SHP77 treated with DMSO at 0.1 percent for 48 hours (cell line): ENCODE results near the gene PRMT1.

ENCODE experiments used
- DNase-seq: peaks from one replicate; lab custom pipeline; 2025; lab: John Stamatoyannopoulos, UW

Gene PRMT1

DNA sequence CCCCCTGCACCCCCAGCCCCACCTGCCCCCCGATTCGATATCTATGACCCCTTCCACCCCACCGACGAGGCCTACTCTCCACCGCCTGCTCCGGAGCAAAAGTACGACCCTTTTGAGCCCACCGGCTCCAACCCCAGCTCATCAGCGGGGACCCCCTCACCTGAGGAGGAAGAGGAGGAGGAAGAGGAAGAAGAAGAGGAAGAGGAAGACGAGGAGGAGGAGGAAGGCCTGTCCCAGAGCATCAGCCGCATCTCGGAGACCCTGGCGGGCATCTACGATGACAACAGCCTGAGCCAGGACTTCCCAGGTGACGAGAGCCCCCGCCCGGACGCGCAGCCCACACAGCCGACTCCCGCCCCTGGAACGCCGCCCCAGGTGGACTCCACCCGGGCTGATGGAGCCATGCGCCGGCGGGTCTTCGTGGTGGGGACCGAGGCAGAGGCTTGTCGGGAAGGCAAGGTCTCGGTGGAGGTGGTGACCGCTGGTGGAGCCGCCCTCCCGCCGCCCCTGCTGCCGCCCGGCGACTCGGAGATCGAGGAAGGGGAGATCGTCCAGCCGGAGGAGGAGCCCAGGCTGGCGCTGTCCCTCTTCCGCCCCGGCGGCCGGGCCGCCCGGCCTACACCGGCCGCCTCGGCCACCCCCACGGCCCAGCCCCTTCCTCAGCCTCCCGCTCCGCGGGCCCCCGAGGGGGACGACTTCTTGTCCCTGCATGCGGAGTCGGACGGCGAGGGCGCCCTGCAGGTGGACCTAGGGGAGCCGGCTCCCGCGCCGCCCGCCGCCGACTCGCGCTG, 25.8 kb upstream of the PRMT1 start:
- DNase-seq, result no peak

DNA sequence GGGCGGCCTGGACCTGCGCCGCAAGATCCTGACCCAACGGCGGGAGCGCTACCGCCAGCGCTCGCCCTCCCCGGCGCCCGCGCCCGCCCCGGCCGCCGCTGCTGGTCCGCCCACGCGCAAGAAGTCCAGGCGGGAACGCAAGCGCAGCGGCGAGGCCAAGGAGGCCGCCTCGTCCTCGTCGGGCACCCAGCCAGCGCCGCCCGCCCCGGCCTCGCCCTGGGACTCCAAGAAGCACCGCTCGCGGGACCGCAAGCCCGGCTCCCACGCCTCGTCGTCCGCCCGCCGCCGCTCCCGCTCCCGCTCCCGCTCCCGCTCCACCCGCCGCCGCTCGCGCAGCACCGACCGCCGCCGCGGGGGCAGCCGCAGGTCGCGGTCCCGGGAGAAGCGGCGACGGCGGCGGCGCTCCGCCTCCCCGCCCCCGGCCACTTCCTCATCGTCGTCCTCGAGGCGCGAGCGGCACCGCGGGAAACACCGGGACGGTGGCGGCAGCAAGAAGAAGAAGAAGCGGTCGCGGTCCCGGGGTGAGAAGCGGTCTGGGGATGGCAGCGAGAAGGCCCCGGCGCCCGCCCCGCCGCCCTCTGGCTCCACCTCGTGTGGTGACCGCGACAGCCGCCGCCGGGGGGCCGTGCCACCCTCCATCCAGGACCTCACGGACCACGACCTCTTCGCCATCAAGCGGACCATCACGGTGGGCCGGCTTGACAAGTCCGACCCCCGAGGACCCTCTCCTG, 25.1 kb upstream of the PRMT1 start:
- DNase-seq, result no peak

DNA sequence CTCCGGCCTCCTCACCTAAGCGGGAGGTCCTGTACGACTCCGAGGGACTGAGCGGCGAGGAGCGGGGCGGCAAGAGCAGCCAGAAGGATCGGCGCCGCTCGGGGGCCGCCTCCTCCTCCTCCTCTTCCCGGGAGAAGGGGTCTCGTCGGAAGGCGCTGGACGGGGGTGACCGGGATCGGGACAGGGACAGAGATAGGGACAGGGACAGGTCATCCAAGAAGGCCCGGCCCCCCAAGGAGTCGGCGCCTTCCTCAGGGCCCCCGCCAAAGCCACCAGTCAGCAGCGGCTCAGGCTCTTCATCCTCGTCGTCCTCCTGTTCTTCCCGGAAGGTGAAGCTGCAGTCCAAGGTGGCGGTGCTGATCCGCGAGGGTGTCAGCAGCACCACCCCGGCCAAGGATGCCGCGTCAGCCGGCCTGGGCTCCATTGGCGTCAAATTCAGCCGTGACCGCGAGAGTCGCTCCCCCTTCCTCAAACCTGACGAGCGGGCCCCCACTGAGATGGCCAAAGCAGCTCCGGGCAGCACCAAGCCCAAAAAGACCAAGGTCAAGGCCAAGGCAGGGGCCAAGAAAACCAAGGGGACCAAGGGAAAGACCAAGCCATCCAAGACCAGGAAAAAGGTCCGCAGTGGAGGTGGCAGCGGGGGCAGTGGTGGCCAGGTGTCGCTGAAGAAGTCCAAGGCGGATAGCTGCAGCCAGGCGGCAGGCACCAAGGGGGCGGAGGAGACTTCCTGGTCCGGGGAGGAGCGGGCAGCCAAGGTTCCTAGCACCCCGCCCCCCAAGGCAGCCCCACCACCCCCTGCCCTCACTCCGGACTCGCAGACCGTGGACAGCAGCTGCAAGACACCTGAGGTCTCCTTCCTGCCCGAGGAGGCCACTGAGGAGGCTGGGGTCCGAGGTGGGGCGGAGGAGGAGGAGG, 24.3 kb upstream of the PRMT1 start:
- DNase-seq, result no peak

DNA sequence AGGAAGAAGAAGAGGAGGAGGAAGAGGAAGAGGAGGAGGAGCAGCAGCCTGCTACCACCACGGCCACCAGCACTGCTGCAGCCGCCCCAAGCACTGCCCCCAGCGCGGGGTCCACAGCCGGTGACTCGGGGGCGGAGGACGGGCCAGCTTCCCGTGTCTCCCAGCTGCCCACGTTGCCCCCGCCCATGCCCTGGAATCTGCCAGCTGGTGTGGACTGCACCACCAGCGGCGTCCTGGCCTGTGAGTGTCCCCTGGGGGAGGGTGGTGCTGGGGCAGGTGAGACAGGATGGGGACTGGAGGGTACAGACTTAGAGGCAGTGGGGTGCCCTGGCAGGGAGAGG, 23.6 kb upstream of the PRMT1 start:
- DNase-seq, result no peak

DNA sequence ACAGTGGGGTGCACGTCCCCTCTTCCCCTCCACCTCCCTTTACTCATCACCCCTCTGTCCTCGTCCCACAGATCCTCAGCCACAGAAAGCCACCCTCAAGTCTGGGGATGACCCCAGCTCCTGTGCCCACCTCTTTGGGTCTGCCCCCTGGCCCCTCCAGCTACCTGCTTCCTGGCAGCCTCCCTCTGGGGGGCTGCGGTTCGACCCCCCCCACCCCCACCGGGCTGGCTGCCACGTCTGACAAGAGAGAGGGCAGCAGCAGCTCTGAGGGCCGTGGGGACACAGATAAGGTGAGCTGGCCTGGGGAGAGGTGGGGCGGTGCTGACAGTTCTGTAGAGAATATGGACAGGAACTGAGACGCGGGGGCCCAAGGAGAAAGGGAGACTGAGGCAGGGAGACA, 22.5 kb upstream of the PRMT1 start:
- DNase-seq, result no peak

DNA sequence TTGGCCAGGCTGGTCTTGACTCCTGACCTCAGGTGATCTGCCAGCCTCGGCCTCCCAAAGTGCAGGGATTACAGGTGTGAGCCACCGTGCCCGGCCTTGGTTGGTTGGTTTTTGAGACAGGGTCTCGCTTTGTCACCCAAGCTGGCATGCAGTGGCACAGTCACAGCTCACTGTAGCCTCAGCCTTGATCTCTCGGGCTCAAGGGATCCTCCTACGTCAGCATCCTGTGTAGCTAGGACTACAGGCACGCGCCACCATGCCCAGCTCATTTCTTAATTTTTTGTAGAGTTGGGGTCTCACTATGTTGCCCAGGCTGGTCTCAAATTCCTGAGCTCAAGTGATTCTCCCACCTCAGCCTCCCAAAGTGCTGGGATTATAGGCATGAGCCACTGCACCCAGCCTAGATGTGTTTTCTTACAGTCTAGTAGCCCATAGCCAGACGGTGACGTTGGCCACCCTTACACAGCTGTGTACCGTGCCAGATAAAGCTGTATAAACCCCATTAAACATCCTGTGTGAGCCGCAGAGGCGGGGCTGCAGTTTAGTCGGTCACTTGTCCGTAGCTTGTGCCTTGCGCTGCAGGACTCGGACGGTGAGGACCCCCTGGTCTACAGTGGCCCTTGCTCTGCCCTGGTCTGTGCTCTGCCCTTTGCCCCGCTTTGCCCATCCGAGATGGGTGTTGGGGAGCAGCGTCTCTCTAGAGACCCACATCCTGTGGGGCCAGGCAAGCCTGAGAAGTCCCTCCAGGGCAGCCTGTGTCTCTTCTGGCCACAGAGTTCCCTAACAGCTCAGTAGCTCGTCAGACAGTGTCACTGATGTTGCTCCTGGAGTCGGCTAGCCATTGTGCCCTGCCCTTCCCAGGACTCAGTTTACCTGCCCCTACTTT, 21.3 kb upstream of the PRMT1 start:
- no peak for DNase-seq

DNA sequence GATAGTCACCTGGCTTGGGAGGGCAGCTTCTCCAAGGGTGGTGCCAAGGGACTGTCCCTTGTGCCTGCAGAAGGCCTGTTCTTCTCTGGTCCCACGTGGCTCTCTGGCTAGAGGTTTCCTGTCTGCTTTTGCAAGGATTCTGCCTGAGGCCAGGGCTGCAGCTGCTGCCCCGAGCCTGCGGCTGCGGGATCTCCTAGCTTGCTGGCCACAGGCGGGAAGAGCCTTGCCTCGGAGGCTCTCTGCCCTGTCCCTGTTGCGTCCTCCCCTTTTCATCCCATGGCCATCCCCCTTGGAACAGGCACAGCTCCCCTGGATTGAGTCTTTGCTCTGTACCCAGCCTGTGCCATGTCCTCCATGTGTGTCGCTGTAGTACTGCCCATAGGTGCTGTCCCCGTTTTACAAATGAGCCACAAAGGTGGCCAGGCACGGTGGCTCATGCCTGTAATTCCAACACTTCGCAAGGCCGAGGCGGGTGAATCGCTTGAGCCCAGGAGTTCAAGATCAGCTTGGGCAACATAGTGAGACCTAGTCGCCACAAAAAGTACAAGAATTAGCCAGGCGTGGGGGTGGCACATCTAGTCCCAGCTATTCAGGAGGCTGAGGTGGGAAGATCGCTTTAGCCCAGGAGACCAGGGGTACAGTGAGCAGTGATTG, 20.5 kb upstream of the PRMT1 start:
- no peak for DNase-seq

DNA sequence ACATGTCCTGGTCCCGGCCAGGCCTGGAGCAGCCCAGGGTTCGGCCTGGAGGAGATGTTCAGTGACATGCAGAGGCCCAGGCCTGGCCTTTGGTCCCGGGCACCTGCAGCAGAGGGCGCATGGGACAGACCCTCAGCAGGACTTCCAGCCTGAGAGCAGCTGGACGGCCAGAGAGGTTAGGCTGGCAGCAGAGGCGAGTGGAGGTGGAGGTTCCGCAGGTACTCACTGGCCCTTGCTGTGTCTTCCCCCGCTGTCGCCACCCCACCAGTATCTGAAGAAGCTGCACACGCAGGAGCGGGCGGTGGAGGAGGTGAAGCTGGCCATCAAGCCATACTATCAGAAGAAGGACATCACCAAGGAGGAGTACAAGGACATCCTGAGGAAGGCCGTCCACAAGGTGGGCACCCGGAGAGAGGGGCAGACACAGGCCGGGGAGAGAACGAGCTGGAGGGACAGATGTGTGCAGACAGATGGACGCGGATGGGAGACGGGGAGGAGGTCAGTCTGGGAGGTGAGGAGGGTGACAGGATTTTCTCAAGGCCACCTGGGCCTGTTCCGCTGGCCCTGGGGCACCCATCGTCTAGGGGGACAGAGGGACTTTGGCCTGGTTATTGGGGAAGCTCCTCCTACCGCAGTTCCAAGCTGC, 19.5 kb upstream of the PRMT1 start:
- no peak for DNase-seq

DNA sequence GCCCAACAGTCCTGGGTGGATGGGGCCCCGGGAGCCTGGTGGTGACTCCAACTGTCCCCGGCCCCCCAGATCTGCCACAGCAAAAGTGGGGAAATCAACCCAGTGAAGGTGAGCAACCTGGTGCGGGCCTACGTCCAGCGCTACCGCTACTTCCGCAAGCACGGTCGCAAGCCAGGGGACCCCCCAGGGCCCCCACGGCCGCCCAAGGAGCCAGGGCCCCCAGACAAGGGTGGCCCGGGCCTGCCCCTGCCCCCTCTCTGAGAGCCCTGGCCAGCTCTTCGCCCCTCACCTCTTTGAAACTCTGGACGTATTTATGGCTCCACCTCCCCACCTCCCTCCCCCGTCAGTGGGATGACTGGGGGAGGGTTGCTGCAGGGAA, 18.9 kb upstream of the PRMT1 start:
- DNase-seq, result no peak

DNA sequence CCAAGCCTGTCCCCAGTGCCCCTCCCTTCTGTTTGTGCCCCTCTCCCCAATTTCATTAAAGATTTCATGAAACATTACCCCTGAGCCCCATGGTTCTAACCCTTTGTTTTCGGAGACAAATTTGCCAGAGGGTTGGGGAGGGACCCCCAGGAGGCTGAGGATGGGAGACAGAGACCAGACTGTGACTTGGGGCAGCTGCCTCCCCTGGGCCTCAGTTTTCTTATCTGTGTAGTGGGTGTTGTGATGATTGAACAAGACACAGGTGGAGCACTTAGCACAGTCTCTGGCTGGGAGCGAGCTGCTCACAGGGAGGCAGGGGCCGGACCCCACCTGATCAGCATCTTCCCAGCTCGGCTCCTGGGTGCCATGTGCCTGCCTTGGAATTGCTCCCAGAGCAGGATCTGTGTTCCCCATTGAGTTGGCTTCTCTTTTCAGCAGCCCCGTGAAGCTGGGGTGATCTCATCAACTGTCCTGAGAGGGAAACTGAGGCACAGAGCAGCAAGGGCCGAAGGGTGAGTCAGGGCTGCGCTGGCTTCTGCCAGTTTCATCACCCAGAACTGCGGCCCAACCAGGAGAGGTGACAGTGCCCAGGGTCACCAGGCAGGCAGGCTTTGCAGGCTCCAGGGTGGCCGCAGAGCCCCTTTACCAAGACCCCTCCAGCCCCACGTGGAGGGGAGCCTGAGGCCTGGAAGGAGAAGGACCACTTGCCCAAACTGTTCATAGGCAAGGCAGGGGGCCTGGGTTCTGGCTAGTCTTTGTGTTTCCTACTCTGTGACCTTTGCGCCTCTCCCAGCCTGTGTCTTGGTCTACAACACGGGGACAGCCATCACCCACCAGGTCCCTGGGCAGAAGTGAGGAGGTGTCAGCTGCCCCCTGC, 18.3 kb upstream of the PRMT1 start:
- DNase-seq, result no peak

DNA sequence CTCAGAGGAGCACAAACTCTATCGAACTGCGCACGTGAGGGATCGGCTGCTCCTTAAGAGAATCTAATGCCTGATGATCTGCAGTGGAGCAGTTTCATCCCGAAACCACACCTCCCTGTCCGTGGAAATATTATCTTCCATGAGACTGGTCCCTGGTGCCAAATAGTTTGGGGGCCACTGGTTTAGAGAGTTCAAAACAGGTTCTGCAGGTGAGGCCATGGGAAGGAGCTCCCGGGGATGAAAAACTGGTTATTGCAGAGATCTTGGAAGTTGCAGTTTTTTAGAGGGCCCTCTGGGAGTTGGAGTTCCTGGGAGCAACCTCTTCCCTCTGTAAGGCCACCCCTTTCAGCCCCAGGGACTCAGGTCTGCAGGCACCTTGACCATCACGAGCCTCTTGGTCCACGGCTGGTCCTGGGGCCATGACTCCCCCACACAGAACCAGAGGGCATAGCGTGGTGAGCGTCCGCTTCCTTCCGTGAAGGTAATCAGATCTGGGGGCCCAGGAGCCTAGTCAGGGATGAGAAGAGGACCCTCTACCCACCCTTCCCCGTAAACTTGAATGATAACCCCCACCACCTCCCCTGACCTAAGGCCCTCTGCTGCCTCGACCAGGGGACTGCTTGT, 16.6 kb upstream of the PRMT1 start:
- no peak for DNase-seq

DNA sequence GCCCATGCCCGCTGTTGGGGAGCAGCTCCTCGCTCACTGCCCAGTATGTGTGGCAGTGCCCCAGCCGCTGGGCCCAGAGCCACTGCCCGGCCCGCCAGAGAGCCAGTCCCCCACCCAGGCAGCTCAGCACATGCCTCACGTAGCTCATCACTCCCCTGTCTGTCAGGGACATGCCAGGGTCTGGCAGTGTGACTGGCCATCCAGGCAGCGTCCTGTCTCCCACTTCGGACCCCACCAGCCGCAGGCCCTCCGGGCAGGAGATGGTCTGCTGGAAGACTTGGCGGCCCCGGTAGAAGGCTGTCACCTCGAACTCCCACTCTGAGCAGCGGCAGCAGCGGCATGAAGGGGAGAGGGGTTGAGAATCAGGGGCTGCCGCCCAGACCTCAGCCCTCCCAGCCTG, 15.1 kb upstream of the PRMT1 start:
- no peak for DNase-seq

DNA sequence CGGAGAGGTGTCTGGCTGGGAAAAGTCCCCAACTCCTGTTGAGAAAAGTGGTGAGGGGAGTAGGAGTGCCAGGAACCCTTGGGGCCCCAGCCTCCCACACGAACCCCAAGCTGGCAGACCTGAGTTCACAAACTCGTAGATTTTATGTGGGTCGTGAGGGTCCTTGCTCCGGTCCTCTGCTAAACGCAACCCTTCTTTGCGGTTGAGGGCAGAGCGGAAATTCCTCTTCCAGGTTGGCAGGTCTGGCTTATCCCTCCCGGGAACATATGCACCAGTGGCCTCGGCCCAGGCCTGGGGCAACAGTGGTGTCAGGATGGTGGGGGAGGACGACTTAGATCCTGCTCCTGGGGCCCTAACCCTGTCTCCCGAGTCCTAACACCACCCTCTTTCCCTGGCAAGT, 13.8 kb upstream of the PRMT1 start:
- no peak for DNase-seq

DNA sequence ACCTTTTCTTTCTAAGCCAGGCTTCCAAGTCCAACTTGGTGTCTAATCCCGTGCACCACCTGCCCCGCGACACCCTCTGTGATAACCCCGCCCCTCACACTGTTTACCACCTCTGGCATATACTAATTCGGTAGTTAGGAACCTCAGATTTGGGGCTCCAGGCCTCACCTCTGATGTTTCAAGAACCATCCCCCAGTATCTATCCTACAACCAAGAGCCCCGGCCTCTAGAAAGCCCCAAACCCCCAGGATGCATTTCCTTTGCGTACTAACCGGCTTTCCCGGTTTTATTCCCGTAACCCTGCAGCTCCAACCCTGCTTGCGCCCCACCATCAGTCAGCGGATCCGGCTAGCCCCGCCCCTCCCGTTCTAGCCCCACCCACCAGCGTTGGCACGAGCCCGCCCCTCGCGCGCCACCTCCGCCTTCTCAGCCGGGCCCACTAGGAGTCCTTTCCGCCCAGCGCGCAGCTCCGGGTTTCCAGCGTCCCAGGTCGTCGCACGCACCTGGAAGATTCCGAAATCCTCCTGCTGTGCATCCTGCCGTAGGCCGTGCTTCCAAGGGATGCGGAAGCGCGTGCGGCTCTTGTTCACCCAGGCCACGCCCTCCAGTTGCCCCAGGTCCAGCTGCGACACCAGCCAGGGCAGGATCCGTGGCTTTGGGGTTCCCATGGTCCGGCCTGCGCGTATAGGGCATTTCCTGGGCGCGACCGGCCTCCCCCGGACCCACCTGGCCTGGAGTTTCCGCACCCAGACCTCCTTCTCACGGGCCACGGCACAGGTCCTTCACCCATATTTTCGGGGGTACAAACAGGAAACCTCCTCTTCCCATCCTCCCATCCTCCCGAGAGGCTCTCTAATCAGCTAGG, 12.7 kb upstream of the PRMT1 start:
- DNase-seq, result peak; percentile 48

DNA sequence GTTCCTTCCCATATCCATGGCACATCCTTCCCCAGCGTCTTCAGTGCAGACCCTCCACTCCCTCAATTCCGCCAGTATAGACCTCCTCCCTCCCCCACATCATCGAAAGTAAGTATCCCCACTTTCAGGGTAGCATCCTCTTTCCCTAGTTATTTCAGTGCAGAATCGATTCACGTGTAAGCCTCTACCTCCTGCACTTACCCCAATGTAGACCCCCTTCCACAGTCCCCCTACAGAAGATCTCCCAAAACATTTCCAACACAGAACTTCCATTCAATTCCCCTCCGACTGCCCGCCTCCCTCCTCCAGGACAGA, 12.1 kb upstream of the PRMT1 start:
- no peak for DNase-seq

DNA sequence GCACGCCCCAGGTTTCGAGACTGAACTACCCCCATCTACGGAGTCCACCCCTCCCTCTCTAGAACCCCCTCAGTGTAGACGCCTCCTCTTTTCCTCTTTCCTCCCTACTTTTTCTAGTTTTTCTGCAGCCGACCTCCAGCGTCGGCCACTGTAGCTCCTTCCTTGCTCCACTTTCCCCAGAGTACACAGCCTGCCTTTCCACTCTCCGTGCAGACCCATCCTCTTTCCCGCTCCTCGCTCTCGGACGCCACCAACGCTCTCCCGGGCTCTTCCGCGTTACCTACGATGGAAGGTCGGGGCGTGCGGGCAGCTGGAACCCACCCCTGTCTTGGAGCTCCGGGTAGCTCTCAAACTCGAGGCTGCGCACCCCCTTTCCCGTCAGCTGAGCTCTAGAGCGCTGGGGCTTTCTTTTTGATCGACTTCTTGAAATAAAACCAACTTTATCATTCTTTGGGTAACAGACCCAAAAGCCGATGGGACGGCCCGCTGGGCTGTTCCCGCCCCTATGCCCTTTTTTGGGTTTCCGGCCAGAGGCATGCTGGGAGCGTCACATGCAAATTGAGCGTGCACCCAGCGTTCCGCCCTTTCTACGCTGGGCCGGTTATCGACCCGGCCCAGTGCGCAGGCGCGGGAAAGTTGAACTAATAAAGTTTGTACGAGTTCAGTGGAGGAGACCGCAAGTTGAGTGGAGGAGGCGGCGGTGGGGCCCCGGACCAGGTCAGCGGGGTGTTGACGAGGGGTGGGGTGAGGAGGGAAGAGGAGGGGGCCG, 11.5 kb upstream of the PRMT1 start, which contains the start of the genes BCL2L12 and IRF3:
Gene BCL2L12 (plus strand): TSS at position 583 of the 769 bp plus-strand sequence. CDS start 760 bp downstream, outside the sequence.
Gene IRF3 (minus strand): TSS at position 507 of the 769 bp plus-strand sequence. CDS start 1,019 bp downstream, outside the sequence.
- DNase-seq, result peak; percentile 61

DNA sequence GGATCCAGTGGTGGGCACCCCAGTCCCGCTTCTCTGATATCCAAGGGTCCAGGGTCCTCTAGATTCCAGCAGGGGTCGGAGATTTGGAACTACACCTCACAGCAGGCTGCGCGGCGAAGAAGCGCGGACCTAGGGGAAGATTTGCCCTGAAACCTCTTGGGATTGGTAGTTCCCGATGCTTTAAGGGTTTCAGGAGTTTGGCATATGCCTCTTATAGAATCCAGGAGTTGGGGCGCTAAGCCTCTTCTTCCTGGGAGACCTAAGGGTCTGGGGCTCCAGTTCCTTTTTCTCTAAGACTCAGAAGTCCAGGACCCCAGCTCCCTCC, 11.0 kb upstream of the PRMT1 start:
- no peak for DNase-seq

DNA sequence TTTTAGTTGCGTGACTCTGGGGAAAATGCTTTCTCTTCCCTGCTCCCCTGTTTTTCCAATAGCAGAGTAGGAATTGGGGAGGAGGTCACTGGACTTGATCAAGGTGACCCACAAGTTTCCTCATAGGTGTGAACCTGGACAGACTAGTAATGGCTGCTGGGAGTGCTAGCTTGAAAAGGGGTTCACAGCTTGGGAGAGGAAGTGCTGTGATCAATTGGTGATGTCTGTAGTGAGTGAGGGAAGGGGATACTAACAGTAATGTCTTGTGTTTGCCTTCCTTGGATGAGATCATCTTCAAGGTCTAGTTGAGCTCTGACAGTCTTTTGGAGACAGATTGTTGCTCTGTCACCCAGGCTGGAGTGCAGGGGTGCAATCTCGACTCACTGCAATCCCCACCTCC, 9.6 kb upstream of the PRMT1 start:
- no peak for DNase-seq
